ENCODE data around the gene MESD. TPM values are rescaled to one million over a fixed set of nuclear protein-coding genes. Genes with fewer than 3 reads are reported as not detected.

MESD gene
- total RNA-seq, 1 experiment from 2014 or later, result 21.2 TPM

- Histone ChIP-seq H4K20me1 (ENCODE audit: low read length) (no peaks in the 10 kb centered on the region), H3K27ac (ENCODE audit: low read length) (no peak overlapping the region), H2AFZ (ENCODE audit: low read length) (no peak overlapping the region), H3K9me2 (replicated peaks; ENCODE audit: low read length) (no peaks in the 10 kb centered on the region), H3K36me3 (ENCODE audit: low read depth, low read length) (no peaks in the 10 kb centered on the region), H3K27me3 (ENCODE audit: low read length) (no peaks in the 10 kb centered on the region), H3K9ac (ENCODE audit: low read length) (no peak overlapping the region), H3K9me3 (ENCODE audit: low read length) (no peaks in the 10 kb centered on the region), H3K4me2 (ENCODE audit: low read length) (no peak overlapping the region), H3F3A (ENCODE audit: low read length, unreplicated experiment) (no peaks in the 10 kb centered on the region), H3K4me1 (ENCODE audit: insufficient read depth, low read length) (peaks cover 9% of the 10 kb centered on the region), H3K4me3 (ENCODE audit: low read length) (no peak overlapping the region), H3K79me2 (ENCODE audit: low read length) (peaks cover 7% of the 10 kb centered on the region)
- CTCF ChIA-PET, result no interaction called here
- BruUV-seq (replicated peaks), result no TSS peak
- ATAC-seq (no peak), DNase-seq (peak; percentile 23)
- POLR2A ChIA-PET (ENCODE audit: unreplicated experiment), result no interaction called here
- TF ChIP-seq CTCF (conservative IDR thresholded peaks at IDR 0.05; ENCODE audit: low read depth, low read length) (peak; percentile 59), EZH2 (IDR thresholded peaks at IDR 0.05; ENCODE audit: low read length, unreplicated experiment) (no peak)
- intact Hi-C loops (cut with micrococcal nuclease), result no loop called here
Measured at GRCh38 chr15:80996247-80996646, 6.6 kb upstream of the MESD start.

GRCh38 chr15:80992441-80992840 lies 2.8 kb upstream of the MESD start:
- Histone ChIP-seq H3K4me3 (ENCODE audit: low read length) (no peak overlapping the region), H2AFZ (ENCODE audit: low read length) (no peak overlapping the region), H3K27me3 (ENCODE audit: low read length) (no peaks in the 10 kb centered on the region), H3K9me2 (replicated peaks; ENCODE audit: low read length) (no peaks in the 10 kb centered on the region), H4K20me1 (ENCODE audit: low read length) (peaks cover 15% of the 10 kb centered on the region; the same call in 1 of the 2 replicates), H3K4me2 (ENCODE audit: low read length) (no peak overlapping the region), H3K4me1 (ENCODE audit: insufficient read depth, low read length) (peaks cover 21% of the 10 kb centered on the region), H3K27ac (ENCODE audit: low read length) (no peak overlapping the region), H3K9ac (ENCODE audit: low read length) (no peak overlapping the region), H3K36me3 (ENCODE audit: low read depth, low read length) (no peaks in the 10 kb centered on the region), H3K9me3 (ENCODE audit: low read length) (no peaks in the 10 kb centered on the region), H3F3A (ENCODE audit: low read length, unreplicated experiment) (no peaks in the 10 kb centered on the region), H3K79me2 (ENCODE audit: low read length) (peaks cover 21% of the 10 kb centered on the region)
- BruUV-seq (replicated peaks), result no TSS peak
- DNase-seq (no peak), ATAC-seq (no peak)
- ChIA-PET POLR2A (ENCODE audit: unreplicated experiment) (no interaction called here), CTCF (no interaction called here)
- intact Hi-C loops (cut with micrococcal nuclease), result no loop called here
- no peak for TF ChIP-seq EZH2 (IDR thresholded peaks at IDR 0.05; ENCODE audit: low read length, unreplicated experiment)

- Histone ChIP-seq H3K4me1 (ENCODE audit: insufficient read depth, low read length) (peaks cover 22% of the 10 kb centered on the region), H2AFZ (ENCODE audit: low read length) (no peak overlapping the region), H3K9ac (ENCODE audit: low read length) (no peak overlapping the region), H3K9me3 (ENCODE audit: low read length) (no peaks in the 10 kb centered on the region), H4K20me1 (ENCODE audit: low read length) (peaks cover 17% of the 10 kb centered on the region; the same call in 1 of the 2 replicates), H3K36me3 (ENCODE audit: low read depth, low read length) (no peaks in the 10 kb centered on the region), H3K27me3 (ENCODE audit: low read length) (no peaks in the 10 kb centered on the region), H3K4me2 (ENCODE audit: low read length) (no peak overlapping the region), H3K79me2 (ENCODE audit: low read length) (peaks cover 26% of the 10 kb centered on the region), H3K4me3 (ENCODE audit: low read length) (no peak overlapping the region), H3F3A (ENCODE audit: low read length, unreplicated experiment) (no peaks in the 10 kb centered on the region), H3K27ac (ENCODE audit: low read length) (no peak overlapping the region), H3K9me2 (replicated peaks; ENCODE audit: low read length) (no peaks in the 10 kb centered on the region)
- no peak for DNase-seq
- ATAC-seq, result no peak
- POLR2A ChIA-PET (ENCODE audit: unreplicated experiment), result no interaction called here
- no peak for TF ChIP-seq EZH2 (IDR thresholded peaks at IDR 0.05; ENCODE audit: low read length, unreplicated experiment)
- no peak for TF ChIP-seq CTCF (conservative IDR thresholded peaks at IDR 0.05; ENCODE audit: low read depth, low read length)
- TF ChIP-seq EZH2phosphoT487 (IDR thresholded peaks at IDR 0.05; ENCODE audit: borderline replicate concordance, low read length), result no peak
- intact Hi-C loops (cut with micrococcal nuclease), result no loop called here
- BruUV-seq (replicated peaks), result no TSS peak
- CTCF ChIA-PET, result no interaction called here
Measured at GRCh38 chr15:80992006-80992405, 2.4 kb upstream of the MESD start.

Data from PC-3 (cell line).